Activated T-helper 1 cell treated with anti-CD3 and anti-CD28 coated beads, Interleukin-2, amount 50 U/mL, for 16 hours (primary cell): ENCODE results near the gene GPR171.
"Not testable (repeated sequence)": the region's sequence is repeated elsewhere in the genome, so short reads cannot be mapped to it uniquely, and the experiment has no call there.

Experiments used
- DNase-seq, 2 donors: peaks; one replicate each; pipeline ENCODE4 v3.0.0-alpha.2; 2020; ENCODE audit warnings: low read depth in 1 of 2, low spot score in 1 of 2

Gene GPR171

DNA sequence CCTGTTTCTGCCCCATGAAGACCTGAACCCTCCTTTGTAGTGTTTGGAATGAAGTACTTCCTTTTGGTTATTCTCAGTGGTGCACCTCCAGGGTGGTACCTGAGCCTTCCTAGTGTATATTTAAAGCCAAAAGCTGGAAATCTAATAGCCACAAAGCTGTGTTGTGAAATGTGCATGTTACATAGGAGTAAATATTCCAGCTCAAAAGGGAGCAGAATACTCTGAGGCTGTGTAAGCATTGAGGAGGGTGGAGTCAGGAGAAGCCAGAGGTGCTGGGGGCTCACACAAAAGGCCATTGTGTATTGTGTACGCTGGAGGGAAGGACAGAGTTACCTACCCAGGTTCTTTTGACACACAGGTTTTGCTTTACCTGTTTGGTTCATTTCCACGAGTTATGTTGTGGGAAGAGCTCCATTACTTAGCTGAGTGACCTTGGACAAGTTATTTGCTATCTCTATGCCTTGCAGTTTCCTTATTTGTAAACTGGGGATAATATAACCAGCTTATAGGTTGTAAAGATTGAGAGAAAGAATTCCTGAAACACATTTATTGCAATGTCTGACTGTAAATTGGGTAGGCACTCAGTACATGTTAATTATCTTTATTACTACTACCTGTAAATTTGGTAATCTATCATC lies 24.7 kb downstream of the GPR171 start:
- no peak for DNase-seq

DNA sequence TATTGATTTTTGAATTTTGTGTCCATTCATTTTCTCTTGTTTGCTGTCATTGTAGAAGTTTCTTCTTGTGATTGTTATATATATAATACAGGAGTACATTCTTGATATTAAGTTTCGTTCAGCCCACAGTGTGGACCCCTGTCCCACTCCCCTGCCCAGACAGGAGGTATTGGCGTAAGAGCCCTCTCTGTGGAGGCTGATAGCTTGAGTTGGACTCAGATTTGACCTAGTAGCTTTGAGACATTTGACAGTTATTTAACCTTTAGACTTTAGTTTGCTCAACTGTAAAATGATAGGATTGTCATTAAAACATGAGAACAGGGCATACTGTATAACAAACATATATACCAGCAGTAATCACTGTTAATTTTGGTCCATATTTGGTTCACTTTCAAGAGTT lies 27.1 kb downstream of the GPR171 start:
- DNase-seq, result no peak

DNA sequence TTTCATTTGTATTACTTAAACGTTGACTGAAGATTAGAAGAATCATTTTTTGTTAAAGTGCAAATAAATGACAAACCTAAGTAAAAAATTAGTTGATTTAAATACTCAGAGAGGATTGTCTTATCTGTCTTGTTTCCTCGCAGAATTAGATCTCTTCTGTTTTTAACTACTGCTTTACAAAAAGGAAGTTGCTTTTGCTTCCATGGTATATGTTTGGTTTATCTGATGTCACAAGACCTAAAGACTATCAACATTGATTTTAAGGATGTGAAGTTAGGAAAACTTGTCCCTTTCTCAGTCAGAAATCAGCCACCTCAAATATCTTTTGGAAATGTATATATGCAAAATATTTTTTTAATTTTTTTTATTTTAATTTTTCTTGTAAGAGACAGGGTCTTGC lies 28.7 kb downstream of the GPR171 start:
- no peak for DNase-seq

DNA sequence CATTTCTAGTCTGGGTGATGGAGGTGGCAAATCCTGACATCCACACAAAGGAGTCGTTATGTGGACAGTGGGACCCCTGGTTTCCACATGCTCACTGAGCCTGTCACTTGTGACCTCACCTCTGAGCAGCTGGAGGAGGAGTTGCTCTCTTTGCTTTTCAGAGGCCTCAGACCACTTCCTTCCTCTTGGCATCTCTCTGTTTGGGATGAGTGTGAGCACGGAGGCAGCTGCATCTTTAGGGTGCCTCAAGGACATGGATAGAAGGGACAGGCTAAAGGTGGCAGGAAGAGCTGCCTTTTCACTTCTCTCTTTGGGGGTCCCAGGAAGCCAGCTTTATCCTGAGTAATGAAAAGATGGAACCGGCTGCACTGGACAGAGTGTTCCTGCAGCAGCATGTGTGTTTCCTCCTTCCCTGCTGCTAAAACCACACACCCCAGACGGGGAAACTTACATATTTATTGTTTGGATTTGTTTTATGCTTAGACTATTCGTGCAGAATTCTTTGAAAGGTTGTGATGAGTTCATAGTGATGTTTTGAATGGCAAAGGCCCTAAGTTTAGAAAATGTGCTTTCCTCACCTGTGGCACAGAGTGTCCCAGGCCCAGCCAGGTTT lies 31.8 kb downstream of the GPR171 start:
- DNase-seq, result no peak

DNA sequence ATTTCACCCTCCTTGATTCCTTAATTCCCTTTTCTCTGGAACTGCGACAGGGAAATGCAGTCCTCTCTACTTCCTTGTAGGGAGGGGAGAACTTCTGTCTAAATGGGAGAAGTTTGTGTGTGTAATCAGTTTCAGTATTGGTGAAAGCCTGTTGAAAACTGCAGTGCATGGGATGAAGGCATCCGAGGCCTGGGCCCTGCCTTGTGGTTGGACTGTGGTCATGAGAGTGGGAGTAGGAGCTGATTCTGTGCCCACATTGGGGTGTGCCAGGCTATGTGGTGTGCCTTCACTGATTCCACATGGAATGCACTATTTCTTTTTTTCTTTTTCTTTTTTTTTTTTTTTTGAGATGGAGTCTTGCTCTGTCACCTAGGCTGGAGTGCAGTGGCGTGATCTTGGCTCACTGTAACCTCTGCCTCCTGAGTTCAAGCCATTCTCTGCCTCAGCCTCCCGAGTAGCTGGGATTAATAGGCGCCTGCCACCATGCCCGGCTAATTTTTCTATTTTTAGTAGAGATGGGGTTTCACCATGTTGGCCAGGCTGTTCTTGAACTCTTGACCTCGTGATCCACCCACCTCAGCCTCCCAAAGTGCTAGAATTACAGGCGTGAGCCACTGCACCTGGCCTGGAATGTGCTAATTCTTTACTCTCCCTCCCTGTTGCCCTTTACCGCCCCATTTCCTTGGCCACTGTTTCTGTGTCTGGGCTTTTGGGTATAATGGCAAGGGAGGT lies 32.9 kb downstream of the GPR171 start:
- not testable (repeated sequence) for DNase-seq

DNA sequence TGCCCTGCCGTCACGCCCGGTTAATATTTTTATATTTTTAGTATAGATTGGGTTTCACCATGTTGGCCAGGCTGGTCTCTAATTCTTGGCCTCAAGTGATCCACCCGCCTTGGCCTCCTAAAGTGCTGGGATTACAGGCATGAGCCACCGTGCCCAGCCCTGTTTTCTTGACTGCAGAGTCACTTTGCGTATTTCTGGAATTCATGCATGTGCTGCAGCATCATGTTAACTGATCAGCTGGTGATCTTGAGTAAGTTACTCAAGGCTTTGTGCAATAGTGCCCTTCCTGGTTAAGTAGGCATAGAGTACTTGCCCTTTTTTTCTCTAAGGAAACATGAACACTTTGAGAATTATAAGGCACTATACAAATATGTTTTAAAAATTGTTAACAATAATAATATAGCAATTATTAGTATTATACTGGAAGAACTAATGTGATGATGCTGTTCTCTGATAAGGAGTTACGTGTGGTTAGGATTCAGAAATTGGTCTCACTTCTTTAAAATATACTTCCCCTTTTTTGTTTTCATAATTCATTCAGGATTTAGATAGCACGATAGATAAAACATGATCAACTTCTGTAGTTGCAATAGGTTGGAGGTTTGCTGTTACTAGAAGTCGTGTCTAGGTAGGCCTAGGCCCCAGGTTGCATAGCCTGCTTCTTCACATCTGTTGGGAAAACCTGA lies 33.6 kb downstream of the GPR171 start:
- DNase-seq, result no peak

DNA sequence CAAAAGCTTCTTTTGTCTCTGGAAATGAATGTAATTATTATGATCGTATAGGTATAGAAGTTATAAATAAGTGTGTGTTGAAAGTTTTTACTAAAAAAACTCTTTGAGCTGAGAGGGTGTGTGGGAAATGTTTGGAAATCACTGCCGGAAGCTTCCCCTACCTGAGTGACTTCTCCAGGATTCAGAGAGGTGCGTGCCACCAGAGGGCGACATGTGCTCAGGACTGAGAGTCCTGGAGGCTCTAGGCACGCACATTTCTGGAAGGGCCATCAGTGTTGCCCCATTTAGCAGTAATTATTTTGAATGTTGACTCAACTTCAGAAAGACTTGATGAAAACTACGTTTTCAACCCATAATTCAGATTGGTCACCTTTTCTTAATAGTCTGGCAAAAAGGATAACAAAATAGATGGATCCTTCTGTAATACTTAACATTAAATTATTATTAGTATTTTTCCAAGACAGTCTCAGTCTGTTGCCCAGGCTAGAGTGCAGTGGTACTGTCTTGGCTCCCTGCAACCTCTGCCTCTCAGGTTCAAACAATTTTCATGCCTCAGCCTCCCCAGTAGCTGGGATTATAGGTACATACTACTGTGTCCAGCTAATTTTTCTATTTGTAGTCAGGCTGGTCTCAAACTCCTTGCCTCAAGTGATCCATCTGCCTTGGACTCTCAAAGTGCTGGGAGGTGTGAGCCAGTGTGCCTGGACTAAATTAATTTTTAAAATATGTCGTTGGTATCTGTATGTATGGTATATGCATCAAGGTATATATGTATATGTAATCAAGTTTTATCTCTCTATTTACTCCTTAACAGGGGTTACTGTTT lies 34.5 kb downstream of the GPR171 start:
- peak; percentile 60 to 72 for DNase-seq

DNA sequence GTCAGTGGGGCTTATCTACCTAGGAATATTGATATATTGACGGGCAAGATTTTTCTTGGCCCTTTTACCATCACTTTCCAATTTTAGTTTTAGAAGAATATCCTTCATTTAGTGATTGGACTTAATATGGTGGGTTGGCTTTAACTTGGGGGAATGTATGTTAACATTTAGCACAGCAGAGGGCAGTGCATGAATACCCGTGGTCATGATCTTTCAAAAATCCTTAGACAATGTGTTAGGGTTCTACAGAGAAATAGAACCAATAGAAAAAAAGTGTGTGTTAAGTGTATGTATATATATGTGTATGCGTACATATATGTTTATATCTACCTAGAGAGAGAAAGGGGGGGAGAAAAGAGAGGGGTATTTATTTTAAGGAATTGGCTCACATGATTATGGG lies 36.9 kb downstream of the GPR171 start:
- DNase-seq, result no peak

DNA sequence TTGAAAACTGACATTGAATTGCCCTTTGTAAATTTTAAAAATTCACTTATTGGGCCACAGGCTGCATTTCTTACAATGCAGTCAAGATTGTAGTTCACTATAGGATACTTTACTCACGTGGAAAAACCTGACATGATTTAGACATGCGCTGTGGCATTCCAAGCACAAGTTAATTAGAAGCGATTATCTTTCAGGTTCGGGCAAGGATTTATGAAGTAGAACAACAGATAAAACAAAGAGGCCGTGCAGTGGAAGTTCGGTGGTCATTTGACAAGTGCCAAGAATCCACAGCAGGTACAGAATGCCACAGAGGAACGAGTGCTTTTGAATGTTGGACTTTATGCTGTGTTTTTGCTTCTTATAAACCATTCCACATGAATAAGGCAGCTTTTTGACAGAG lies 37.8 kb downstream of the GPR171 start:
- DNase-seq, result no peak

DNA sequence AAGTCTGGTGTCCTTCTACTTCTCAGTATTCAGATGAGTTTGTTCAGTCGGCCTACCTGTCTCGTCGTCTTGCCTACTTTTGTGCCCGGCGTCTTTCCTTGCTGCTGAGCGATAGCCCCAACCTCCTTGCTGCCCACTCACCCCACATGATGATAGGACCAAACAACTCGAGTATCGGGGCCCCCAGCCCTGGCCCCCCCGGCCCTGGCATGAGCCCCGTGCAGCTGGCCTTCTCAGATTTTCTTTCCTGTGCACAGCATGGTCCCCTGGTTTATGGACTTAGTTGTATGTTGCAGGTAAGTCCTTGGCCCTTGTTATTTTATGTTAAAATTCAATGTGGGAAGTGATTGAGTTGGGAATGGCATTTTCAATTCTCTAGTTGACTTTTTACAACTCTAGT lies 43.2 kb downstream of the GPR171 start:
- DNase-seq, result no peak

DNA sequence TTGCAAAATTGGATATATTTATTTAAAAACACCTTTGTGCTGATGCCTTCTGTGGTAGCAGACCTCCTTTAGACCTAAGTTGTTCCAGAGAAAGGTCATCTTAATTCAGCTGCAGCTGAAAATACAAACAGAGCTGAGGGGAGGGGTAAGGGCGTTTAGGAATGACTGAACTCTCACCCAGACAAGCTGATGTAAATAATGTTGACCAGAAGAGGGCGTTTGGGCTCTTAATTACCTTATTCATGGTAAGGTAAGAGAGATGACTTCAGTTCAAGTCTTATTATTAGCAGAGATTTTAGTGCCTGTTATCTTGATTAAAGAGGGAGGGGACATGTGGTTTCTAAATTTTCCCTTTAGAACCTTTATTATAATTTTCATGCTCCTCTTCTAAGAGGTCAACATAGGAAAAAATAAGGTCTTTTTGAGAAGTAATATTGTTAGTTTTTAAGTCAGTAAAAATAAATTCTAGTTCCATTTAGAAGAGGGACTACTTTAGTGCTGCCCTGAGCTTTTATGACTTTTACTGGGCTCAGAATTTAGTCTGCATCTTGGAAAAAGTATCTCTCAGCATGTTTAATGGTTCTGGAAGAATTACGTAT lies 46.3 kb downstream of the GPR171 start:
- DNase-seq, result no peak

DNA sequence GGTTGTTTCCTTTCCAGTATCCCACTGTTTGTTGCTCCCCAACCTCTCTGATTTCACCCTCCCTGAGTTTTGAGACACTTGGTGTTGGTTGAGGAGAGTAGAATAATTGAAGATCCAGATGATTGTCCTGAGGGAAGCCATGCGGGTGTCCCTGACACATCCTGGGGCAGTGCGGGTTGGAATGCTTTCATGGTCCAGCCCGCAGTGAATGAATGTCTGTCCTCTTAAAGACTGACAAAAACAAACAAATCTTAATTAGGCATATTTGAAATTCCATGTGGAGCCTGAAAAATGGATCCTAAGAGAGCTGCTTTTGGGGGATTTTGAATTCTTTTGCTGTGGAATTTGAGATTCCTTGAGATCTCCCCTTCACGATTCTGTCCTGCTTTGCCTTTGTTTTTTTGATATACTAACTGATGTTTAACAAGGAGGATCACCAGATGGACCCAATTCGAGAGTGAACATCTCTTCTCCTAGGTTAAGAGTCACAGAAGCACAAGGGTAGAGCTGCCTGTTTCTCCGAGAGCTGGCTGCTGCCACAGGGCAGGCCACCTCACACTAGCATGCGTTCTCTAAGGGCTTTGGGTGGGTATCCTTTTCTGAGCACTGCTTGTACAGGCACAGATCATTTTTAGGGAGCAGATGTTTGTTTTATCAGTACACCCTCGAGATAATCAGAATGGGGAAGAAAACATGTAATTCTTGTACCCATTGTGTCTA lies 47.4 kb downstream of the GPR171 start:
- no peak for DNase-seq

DNA sequence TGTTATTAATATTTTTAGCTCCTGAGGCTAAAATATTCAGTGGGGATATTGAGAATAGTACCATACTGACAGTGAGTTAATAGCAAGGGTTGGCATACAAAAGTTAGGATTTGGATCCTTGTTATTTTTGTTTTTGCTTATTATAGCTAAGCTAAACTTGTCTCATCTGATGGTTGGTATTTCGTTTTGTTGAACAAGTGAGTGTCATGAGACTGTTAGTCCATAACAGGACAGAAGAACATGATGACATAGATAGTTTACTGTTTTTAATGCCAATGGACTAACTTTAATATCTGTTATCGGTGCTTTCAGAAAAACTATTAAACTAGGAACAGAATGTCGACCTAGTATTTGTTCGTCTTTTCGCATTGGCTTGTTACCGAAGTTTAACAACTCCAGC lies 48.5 kb downstream of the GPR171 start:
- no peak for DNase-seq

DNA sequence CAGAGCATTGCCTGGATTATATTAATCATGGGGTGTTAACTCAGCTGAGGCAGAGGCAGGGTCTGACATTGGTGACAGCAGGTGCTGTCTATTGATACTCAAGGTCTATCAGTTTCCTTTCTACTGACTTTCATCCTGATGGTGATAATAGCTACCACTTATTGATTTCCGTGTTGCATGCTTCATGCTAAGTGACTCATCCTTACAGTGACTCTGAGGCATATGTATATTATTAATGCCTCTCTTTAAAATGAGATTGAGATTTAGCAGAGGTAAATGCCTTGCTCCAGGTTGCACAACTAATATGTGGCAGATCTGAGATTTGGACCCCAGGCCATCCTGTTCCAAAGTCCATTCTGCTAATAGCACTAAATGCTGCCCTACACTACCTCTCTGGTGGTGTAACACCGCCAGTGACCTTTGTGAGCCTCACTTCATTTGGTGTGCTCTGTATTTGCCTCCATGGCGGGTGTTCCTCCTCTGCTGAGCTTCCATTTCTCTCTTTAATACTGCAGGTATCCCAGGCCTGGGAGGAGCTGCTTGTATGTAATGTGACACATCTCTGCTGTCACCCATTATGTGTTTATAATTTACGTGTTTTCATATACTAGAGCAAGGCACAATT lies 50.4 kb downstream of the GPR171 start:
- no peak for DNase-seq
